WTC11 (cell line): ENCODE data around the gene MAGEF1. TPM values are rescaled to one million over a fixed set of nuclear protein-coding genes. Genes with fewer than 3 reads are reported as not detected.
A peak's percentile ranks its signal among the peaks of the same experiment; 100 is the strongest.

Source experiments
- ATAC-seq: fragments of 200-7000 bp; cut with Tn5 transposase; 2 replicates; pipeline ENCODE4 v1.10.0; 2021; ENCODE audit warnings: mild to moderate bottlenecking, moderate library complexity
- CTCF ChIA-PET: fragments of 300-600 bp; sonication (Branson Sonifier 250); formaldehyde crosslinking; loops from one replicate; lab custom pipeline; 2021; ENCODE audit warnings: antibody characterized with exemption; lab: Charles Lee
- POLR2A ChIA-PET: fragments of 350-600 bp; sonication (Branson Sonifier 250); formaldehyde crosslinking; loops from one replicate; lab custom pipeline; 2021; ENCODE audit warnings: antibody characterized with exemption; lab: Charles Lee
- DNase-seq: peaks from one replicate; pipeline ENCODE4 v3.0.0; 2021; ENCODE audit warnings: low spot score
- H3K27ac Mint-ChIP-seq: 2 replicates; pipeline ENCODE4 v1.8.0; 2021; ENCODE audit warnings: mixed read lengths
- H3K27me3 Mint-ChIP-seq: 2 replicates; pipeline ENCODE4 v1.8.0; 2021; ENCODE audit warnings: low read depth, mild to moderate bottlenecking, moderate library complexity, mixed read lengths
- H3K36me3 Mint-ChIP-seq: 2 replicates; pipeline ENCODE4 v1.8.0; 2021; ENCODE audit warnings: mixed read lengths
- H3K4me1 Mint-ChIP-seq: 2 replicates; pipeline ENCODE4 v1.8.0; 2022; ENCODE audit warnings: mixed read lengths
- H3K4me3 Mint-ChIP-seq: 2 replicates; pipeline ENCODE4 v1.8.0; 2021; ENCODE audit warnings: mild to moderate bottlenecking, moderate library complexity, mixed read lengths
- H3K9me3 Mint-ChIP-seq: 2 replicates; pipeline ENCODE4 v1.8.0; 2021; ENCODE audit warnings: mixed read lengths
- ARID4B ChIP-seq: sonication (generic); formaldehyde crosslinking; IDR thresholded peaks from 2 replicates; pipeline ENCODE4 v1.8.0; 2023; ENCODE audit warnings: missing genetic modification reagents, mild to moderate bottlenecking, borderline replicate concordance
- CREM ChIP-seq: sonication (generic); formaldehyde crosslinking; IDR thresholded peaks from 2 replicates; pipeline ENCODE4 v1.8.1; 2022; ENCODE audit warnings: mild to moderate bottlenecking, missing genetic modification reagents, moderate library complexity
- FOXP1 ChIP-seq: sonication (generic); formaldehyde crosslinking; IDR thresholded peaks from 2 replicates; pipeline ENCODE4 v1.8.0; 2022; ENCODE audit warnings: missing genetic modification reagents, mild to moderate bottlenecking, moderate library complexity, borderline replicate concordance
- FOXP4 ChIP-seq: sonication (generic); formaldehyde crosslinking; IDR thresholded peaks from 2 replicates; pipeline ENCODE4 v1.8.0; 2022; ENCODE audit warnings: mild to moderate bottlenecking, missing genetic modification reagents
- GABPB1 ChIP-seq: sonication (generic); formaldehyde crosslinking; IDR thresholded peaks from 2 replicates; pipeline ENCODE4 v1.8.1; 2023; ENCODE audit warnings: mild to moderate bottlenecking, missing genetic modification reagents
- NFATC4 ChIP-seq: fragments of 250-450 bp; sonication (Bioruptor Pico); IDR thresholded peaks from 2 replicates; pipeline ENCODE4 v1.9.0; 2021; ENCODE audit warnings: mild to moderate bottlenecking
- USF1 ChIP-seq: sonication (generic); formaldehyde crosslinking; IDR thresholded peaks from 2 replicates; pipeline ENCODE4 v1.8.0; 2022; ENCODE audit warnings: mild to moderate bottlenecking, missing genetic modification reagents
- USF2 ChIP-seq: sonication (generic); formaldehyde crosslinking; IDR thresholded peaks from 2 replicates; pipeline ENCODE4 v1.8.1; 2023; ENCODE audit warnings: mild to moderate bottlenecking, missing genetic modification reagents, moderate library complexity
- ZNF219 ChIP-seq: sonication (generic); formaldehyde crosslinking; IDR thresholded peaks from 2 replicates; pipeline ENCODE4 v1.8.0; 2023; ENCODE audit warnings: missing genetic modification reagents, mild to moderate bottlenecking, borderline replicate concordance
- total RNA-seq: library from RNA; stranded (reverse); gene quantifications from 3 replicates; pipeline ENCODE4 v1.2.3, GENCODE V29; 2021
- TF ChIP-seq, protein P1 (sequence below): fragments of 250-450 bp; sonication (Bioruptor Pico); IDR thresholded peaks from 2 replicates; pipeline ENCODE4 v1.9.0; 2021; ENCODE audit warnings: mild to moderate bottlenecking
- TF ChIP-seq, protein P2 (sequence below): sonication (generic); formaldehyde crosslinking; IDR thresholded peaks from 2 replicates; pipeline ENCODE4 v1.8.0; 2023; ENCODE audit warnings: mild to moderate bottlenecking, missing genetic modification reagents

The MAGEF1 gene
- total RNA-seq, 1 experiment from 2014 or later = 72.9 TPM

- Mint-ChIP-seq H3K36me3 (no peaks in the 10 kb centered on the region), H3K27ac (no peak overlapping the region), H3K27me3 (no peaks in the 10 kb centered on the region), H3K4me1 (peaks cover 23% of the 10 kb centered on the region), H3K4me3 (0 out of 2 replicates have a peak overlapping the region, but pooled peaks have one; percentile 45), H3K9me3 (no peaks in the 10 kb centered on the region)
- TF ChIP-seq ZNF219 (CRISPR knock-in tag) = no peak
- TF ChIP-seq ARID4B (CRISPR knock-in tag) = no peak
- 0 out of 2 replicates have a peak, but pooled peaks have one; percentile 33 for TF ChIP-seq FOXP1 (CRISPR knock-in tag)
- ATAC-seq (peak; percentile 26), DNase-seq (no peak)
- POLR2A ChIA-PET = no interaction called here
- CTCF ChIA-PET = interaction anchor here (0.5 to 4.3 kb wide), 8 partner anchors 20 to 136 kb away, joined by 3 to 21 read pairs (median 4); partner anchors contain the start of genes EPHB3 and MAGEF1
These were observed 33.4 kb downstream of the MAGEF1 start for GRCh38 chr3:184678317-184679055.

DNA sequence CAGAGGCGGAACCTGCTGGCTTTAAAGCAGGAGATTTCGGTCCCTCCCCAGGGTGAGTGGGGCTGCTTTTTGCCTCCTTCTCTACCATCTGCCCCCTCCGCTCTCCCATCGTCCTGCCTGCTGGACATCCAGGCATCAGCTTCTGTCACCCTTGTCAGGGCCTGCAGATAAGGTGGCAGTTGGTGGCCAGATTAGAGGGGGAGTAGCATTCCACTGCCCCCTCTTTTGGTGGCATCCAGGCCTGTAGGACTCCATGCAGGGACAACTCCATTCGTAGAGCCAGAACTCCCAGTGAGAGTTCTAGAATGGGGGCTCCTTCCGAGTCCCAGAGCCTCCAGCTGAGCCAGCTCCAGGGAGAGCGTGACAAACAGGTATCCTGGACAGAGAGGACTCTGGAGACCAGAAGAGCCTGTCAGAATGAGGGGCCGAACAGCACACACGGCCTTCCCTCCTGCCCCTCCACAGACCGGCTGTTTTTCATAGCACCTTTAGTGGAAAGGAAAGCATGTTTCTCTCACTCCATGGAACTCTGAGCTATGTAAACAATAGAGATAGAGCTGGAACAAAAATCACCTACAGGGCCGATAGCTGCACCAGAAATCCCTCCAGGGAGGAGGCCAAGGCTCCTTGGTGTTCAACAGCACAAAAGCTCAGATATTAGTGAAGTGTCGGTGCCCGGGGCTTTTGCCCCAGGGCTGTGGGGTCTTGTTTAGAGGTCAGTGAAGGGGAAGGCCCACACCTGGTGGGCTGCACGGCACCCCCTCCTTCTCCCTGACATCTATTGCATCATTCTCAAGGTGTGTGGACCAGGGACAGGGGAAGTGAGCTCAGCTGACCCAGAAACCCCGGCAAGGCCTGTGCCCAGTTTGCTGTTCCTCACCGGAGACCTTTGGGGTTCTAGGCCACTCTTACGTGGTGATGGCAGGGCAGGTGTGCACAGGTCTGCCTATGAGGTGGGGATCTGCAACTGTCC lies 34.2 kb downstream of the MAGEF1 start:
- DNase-seq (no peak), ATAC-seq (no peak)
- no peaks in the 10 kb centered on the region for H3K9me3 Mint-ChIP-seq
- H3K4me1 Mint-ChIP-seq = peaks cover 23% of the 10 kb centered on the region
- TF ChIP-seq GABPB1 = peak; percentile 47; the same call in 1 of the 2 replicates
- TF ChIP-seq CREM (CRISPR knock-in tag) = no peak
- no peaks in the 10 kb centered on the region for H3K36me3 Mint-ChIP-seq
- CTCF ChIA-PET = interaction anchor here (0.9 to 4.3 kb wide), 3 partner anchors 50 to 116 kb away, joined by 3 to 21 read pairs (median 3); partner anchors contain the start of gene EPHB3
- no peak overlapping the region for H3K27ac Mint-ChIP-seq
- no peak overlapping the region for H3K4me3 Mint-ChIP-seq
- H3K27me3 Mint-ChIP-seq = no peaks in the 10 kb centered on the region
- POLR2A ChIA-PET = no interaction called here

- ATAC-seq = no peak
- Mint-ChIP-seq H3K9me3 (no peaks in the 10 kb centered on the region; the same call in 1 of the 2 replicates), H3K27ac (no peak overlapping the region), H3K4me1 (peaks cover 23% of the 10 kb centered on the region), H3K36me3 (no peaks in the 10 kb centered on the region), H3K27me3 (no peaks in the 10 kb centered on the region), H3K4me3 (no peak overlapping the region)
- POLR2A ChIA-PET = interaction anchor here (0.6 kb wide), 1 partner anchor 607 kb away, joined by 3 read pairs; no protein-coding TSS in a partner anchor
- no peak for DNase-seq
- CTCF ChIA-PET = interaction anchor here (1.2 to 4.3 kb wide), 2 partner anchors 73 to 116 kb away, joined by 3 to 21 read pairs; partner anchors contain the start of gene EPHB3
- TF ChIP-seq FOXP4 (CRISPR knock-in tag) (no peak), NFATC4 (CRISPR knock-in tag) (no peak), USF2 (CRISPR knock-in tag) (no peak), USF1 (CRISPR knock-in tag) (no peak)
- TF ChIP-seq, protein P1, sequence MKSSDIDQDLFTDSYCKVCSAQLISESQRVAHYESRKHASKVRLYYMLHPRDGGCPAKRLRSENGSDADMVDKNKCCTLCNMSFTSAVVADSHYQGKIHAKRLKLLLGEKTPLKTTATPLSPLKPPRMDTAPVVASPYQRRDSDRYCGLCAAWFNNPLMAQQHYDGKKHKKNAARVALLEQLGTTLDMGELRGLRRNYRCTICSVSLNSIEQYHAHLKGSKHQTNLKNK (CRISPR knock-in tag) = no peak
- TF ChIP-seq, protein P2, sequence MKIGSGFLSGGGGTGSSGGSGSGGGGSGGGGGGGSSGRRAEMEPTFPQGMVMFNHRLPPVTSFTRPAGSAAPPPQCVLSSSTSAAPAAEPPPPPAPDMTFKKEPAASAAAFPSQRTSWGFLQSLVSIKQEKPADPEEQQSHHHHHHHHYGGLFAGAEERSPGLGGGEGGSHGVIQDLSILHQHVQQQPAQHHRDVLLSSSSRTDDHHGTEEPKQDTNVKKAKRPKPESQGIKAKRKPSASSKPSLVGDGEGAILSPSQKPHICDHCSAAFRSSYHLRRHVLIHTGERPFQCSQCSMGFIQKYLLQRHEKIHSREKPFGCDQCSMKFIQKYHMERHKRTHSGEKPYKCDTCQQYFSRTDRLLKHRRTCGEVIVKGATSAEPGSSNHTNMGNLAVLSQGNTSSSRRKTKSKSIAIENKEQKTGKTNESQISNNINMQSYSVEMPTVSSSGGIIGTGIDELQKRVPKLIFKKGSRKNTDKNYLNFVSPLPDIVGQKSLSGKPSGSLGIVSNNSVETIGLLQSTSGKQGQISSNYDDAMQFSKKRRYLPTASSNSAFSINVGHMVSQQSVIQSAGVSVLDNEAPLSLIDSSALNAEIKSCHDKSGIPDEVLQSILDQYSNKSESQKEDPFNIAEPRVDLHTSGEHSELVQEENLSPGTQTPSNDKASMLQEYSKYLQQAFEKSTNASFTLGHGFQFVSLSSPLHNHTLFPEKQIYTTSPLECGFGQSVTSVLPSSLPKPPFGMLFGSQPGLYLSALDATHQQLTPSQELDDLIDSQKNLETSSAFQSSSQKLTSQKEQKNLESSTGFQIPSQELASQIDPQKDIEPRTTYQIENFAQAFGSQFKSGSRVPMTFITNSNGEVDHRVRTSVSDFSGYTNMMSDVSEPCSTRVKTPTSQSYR (CRISPR knock-in tag) = no peak
These were observed 34.9 kb downstream of the MAGEF1 start for GRCh38 chr3:184676927-184677326.
